Panc1 (cell line): ENCODE measurements around the gene ACOT8. TPM values are rescaled to one million over a fixed set of nuclear protein-coding genes. Genes with fewer than 3 reads are reported as not detected.

ENCODE experiments used
- ATAC-seq: fragments of 200-7000 bp; cut with Tn5 transposase; 2 replicates; pipeline ENCODE4 v1.9.1; 2020; ENCODE audit warnings: mild to moderate bottlenecking, moderate library complexity
- BruUV-seq: library from RNA; stranded (reverse); fragments of 400-500 nt; replicated peaks from 2 replicates; lab custom pipeline; 2021; lab: Mats Ljungman, UMichigan
- CTCF ChIA-PET: fragments of 300-600 bp; sonication (Branson Sonifier 250); formaldehyde crosslinking; loops from one replicate; lab custom pipeline; 2022; ENCODE audit warnings: antibody characterized with exemption; lab: Charles Lee
- POLR2A ChIA-PET: fragments of 300-600 bp; sonication (Branson Sonifier 250); formaldehyde crosslinking; loops from one replicate; lab custom pipeline; 2022; ENCODE audit warnings: antibody characterized with exemption; lab: Charles Lee
- DNase-seq: peaks from one replicate; pipeline ENCODE4 v3.0.0-alpha.2; 2010; ENCODE audit warnings: low read depth, low spot score
- H3K27ac ChIP-seq: 2 replicates; pipeline ENCODE4 v1.5.1; 2011; ENCODE audit warnings: mild to moderate bottlenecking, low read length, inconsistent platforms
- H3K27me3 ChIP-seq: fragments of 200-500 bp; sonication (Bioruptor generic); 2 replicates; pipeline ENCODE4 v1.6.0; 2014; ENCODE audit warnings: low read length, inconsistent platforms; ENCODE audit not compliant: control insufficient read depth, insufficient read depth
- H3K36me3 ChIP-seq: fragments of 200-500 bp; sonication (Bioruptor generic); 2 replicates; pipeline ENCODE4 v1.5.1; 2014; ENCODE audit warnings: inconsistent platforms, mild to moderate bottlenecking, low read length, moderate library complexity; ENCODE audit not compliant: control insufficient read depth, insufficient read depth
- H3K4me1 ChIP-seq: 2 replicates; pipeline ENCODE4 v1.5.1; 2011; ENCODE audit warnings: inconsistent platforms, mild to moderate bottlenecking, low read length, moderate library complexity; ENCODE audit not compliant: control insufficient read depth, insufficient read depth
- H3K4me3 ChIP-seq, 2 experiments: 2 replicates each; pipeline ENCODE4 v1.5.1; 2011 to 2012; ENCODE audit warnings: low read depth in 2 of 2, low read length in 2 of 2, mild to moderate bottlenecking in 2 of 2, inconsistent platforms in 1 of 2, moderate library complexity in 1 of 2
- H3K9me3 ChIP-seq: fragments of 200-500 bp; sonication (Bioruptor generic); 2 replicates; pipeline ENCODE4 v1.5.1; 2014; ENCODE audit warnings: low read depth, mild to moderate bottlenecking, inconsistent platforms, low read length, moderate library complexity; ENCODE audit not compliant: control insufficient read depth, insufficient read depth
- POLR2AphosphoS5 ChIP-seq: IDR thresholded peaks from 2 replicates; pipeline ENCODE4 v1.6.1; 2012; ENCODE audit warnings: mild to moderate bottlenecking, low read depth, low read length, moderate library complexity
- SIN3A ChIP-seq: IDR thresholded peaks from 2 replicates; pipeline ENCODE4 v1.6.1; 2012; ENCODE audit warnings: low read depth, mild to moderate bottlenecking, low read length, moderate library complexity, borderline replicate concordance; ENCODE audit not compliant: insufficient read depth
- TCF7L2 ChIP-seq: IDR thresholded peaks from 2 replicates; pipeline ENCODE4 v1.6.1; 2011; ENCODE audit warnings: mild to moderate bottlenecking, low read depth, low read length, inconsistent platforms
- in situ Hi-C: cut with HindIII; loops from 2 replicates; pipeline ENCODE4 v1.10.0; 2016; ENCODE audit warnings: low sequenced_read_pairs, low pct_unique_long_range_greater_than_20kb
- intact Hi-C: fragments of 100-400 bp; cut with micrococcal nuclease; formaldehyde crosslinking; loops from one replicate; pipeline ENCODE4 v1.10.0; 2022; ENCODE audit not compliant: unreplicated experiment
- total RNA-seq: library from RNA; stranded (reverse); gene quantifications from one replicate; pipeline ENCODE4 v1.2.1, GENCODE V29; 2021; ENCODE audit not compliant: unreplicated experiment
- TF ChIP-seq, protein P1 (sequence below), 2 experiments: IDR thresholded peaks; 2 replicates each; pipeline ENCODE4 v1.6.1; 2011 to 2012; ENCODE audit warnings: low read depth in 2 of 2, control low read depth in 1 of 2, low read length in 1 of 2, mild to moderate bottlenecking in 1 of 2, moderate library complexity in 1 of 2; ENCODE audit not compliant: insufficient read depth in 1 of 2
- TF ChIP-seq, protein P2 (sequence below): fragments of 450-650 bp; IDR thresholded peaks from 2 replicates; pipeline ENCODE4 v1.5.1; 2017; ENCODE audit warnings: mild to moderate bottlenecking

The ACOT8 gene
- total RNA-seq, 1 experiment from 2014 or later, result 21.1 TPM

DNA sequence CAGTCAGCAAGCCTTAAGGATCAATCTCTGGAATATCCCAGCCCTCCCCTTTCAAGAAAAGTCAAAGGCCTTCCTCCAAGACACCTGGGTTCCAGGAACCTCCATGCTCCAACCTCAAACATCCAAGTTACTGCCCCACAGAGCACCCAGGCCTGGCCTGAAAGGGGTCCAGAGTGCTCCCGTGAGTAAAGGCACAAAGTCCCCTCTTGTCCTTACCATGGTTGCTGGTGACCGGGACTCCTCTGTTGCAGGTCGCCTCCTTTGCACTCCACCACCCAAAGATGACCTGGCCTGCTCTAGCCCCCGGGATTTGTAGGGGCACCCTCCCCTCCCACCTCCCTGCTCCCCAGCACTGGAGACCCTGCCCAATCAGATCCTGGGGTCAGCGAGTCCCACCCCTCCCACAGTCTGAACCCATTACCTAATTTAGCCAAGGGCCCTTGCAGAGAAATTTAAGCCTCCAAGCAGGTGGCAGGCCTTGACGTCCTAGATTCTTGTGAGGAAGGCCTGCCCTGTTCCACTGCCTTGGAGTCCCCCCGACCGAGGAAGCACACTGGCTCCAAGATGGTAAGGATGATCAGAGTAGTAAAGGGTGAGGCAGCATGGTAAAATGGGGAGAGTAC is 30.1 kb downstream of the ACOT8 start, which contains the start of gene TNNC2:
TNNC2 (minus strand) TSS at position 283 of the 623 bp plus-strand sequence; CDS start at position 219, 64 bp downstream.
- peaks cover 2% of the 10 kb centered on the region; the same call in 1 of the 2 replicates for H3K4me1 ChIP-seq
- BruUV-seq, result no TSS peak
- DNase-seq, result no peak
- no peaks in the 10 kb centered on the region for H3K27me3 ChIP-seq
- ATAC-seq, result no peak
- H3K36me3 ChIP-seq, result no peaks in the 10 kb centered on the region
- no peak within 1 kb of the TSS for H3K4me3 ChIP-seq
- TF ChIP-seq TCF7L2 (no peak), SIN3A (no peak), POLR2AphosphoS5 (no peak)
- TF ChIP-seq, protein P1, sequence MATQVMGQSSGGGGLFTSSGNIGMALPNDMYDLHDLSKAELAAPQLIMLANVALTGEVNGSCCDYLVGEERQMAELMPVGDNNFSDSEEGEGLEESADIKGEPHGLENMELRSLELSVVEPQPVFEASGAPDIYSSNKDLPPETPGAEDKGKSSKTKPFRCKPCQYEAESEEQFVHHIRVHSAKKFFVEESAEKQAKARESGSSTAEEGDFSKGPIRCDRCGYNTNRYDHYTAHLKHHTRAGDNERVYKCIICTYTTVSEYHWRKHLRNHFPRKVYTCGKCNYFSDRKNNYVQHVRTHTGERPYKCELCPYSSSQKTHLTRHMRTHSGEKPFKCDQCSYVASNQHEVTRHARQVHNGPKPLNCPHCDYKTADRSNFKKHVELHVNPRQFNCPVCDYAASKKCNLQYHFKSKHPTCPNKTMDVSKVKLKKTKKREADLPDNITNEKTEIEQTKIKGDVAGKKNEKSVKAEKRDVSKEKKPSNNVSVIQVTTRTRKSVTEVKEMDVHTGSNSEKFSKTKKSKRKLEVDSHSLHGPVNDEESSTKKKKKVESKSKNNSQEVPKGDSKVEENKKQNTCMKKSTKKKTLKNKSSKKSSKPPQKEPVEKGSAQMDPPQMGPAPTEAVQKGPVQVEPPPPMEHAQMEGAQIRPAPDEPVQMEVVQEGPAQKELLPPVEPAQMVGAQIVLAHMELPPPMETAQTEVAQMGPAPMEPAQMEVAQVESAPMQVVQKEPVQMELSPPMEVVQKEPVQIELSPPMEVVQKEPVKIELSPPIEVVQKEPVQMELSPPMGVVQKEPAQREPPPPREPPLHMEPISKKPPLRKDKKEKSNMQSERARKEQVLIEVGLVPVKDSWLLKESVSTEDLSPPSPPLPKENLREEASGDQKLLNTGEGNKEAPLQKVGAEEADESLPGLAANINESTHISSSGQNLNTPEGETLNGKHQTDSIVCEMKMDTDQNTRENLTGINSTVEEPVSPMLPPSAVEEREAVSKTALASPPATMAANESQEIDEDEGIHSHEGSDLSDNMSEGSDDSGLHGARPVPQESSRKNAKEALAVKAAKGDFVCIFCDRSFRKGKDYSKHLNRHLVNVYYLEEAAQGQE (IDR thresholded peaks at IDR 0.05; ENCODE audit: insufficient read depth in 1 of 2, low read depth in 2 of 2, low read length in 1 of 2), result no peak
- TF ChIP-seq, protein P2, sequence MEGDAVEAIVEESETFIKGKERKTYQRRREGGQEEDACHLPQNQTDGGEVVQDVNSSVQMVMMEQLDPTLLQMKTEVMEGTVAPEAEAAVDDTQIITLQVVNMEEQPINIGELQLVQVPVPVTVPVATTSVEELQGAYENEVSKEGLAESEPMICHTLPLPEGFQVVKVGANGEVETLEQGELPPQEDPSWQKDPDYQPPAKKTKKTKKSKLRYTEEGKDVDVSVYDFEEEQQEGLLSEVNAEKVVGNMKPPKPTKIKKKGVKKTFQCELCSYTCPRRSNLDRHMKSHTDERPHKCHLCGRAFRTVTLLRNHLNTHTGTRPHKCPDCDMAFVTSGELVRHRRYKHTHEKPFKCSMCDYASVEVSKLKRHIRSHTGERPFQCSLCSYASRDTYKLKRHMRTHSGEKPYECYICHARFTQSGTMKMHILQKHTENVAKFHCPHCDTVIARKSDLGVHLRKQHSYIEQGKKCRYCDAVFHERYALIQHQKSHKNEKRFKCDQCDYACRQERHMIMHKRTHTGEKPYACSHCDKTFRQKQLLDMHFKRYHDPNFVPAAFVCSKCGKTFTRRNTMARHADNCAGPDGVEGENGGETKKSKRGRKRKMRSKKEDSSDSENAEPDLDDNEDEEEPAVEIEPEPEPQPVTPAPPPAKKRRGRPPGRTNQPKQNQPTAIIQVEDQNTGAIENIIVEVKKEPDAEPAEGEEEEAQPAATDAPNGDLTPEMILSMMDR, result no peak
- no peaks in the 10 kb centered on the region for H3K9me3 ChIP-seq
- intact Hi-C loops, result no loop called here
- ChIA-PET CTCF (no interaction called here), POLR2A (no interaction called here)
- H3K27ac ChIP-seq, result no peak within 1 kb of the TSS
- in situ Hi-C loops, result no loop called here

DNA sequence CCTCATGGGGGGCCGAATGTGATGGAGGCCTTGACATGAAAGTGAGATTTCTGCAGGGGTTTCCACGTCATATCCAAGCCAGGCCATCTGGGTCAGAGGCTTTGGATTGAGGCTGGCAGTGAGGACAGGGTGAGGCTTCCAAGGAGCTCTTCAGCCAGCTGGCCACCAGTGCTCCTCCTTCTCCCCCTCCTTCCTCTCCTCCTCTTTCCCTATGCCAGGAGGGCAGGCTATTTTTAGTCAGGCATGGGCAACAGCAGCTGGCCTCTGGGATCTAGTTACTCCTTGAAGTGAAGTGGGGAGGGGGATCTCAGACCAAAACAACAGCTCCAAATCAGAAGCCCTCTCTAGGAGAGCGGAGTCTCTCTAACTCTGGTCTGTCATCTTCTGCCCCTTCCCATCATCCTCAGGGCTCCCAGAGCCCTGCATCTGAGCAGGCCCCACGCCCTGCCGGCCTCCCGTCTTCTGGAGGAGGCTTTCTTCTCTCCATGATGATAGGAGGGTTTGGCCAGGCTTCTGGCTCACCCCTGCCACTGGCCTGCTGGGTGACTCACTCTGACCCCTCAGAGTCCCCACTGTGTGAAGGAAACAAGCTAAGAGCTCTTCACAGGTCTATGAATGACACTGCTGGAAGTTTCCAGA is 30.7 kb downstream of the ACOT8 start:
- no TSS peak for BruUV-seq
- H3K27me3 ChIP-seq, result no peaks in the 10 kb centered on the region
- in situ Hi-C loops, result no loop called here
- no peak overlapping the region for H3K27ac ChIP-seq
- H3K9me3 ChIP-seq, result no peaks in the 10 kb centered on the region
- peaks cover 2% of the 10 kb centered on the region; the same call in 1 of the 2 replicates for H3K4me1 ChIP-seq
- no peaks in the 10 kb centered on the region for H3K36me3 ChIP-seq
- no peak for DNase-seq
- intact Hi-C loops, result no loop called here
- H3K4me3 ChIP-seq, result no peak overlapping the region
- TF ChIP-seq, protein P1 (IDR thresholded peaks at IDR 0.05; ENCODE audit: insufficient read depth in 1 of 2, low read depth in 2 of 2, low read length in 1 of 2), result no peak
- TF ChIP-seq POLR2AphosphoS5, result no peak
- TF ChIP-seq SIN3A, result no peak
- no peak for TF ChIP-seq TCF7L2
- TF ChIP-seq, protein P2, result no peak
- POLR2A ChIA-PET, result interaction anchor here (0.6 kb wide), 1 partner anchor 15 kb away, joined by 3 read pairs; no protein-coding TSS in a partner anchor
- CTCF ChIA-PET, result no interaction called here
- ATAC-seq, result 0 out of 2 replicates have a peak, but pooled peaks have one; percentile 33
